Measurements from ENCODE around the gene GNPDA2.
A peak's percentile ranks its signal among the peaks of the same experiment; 100 is the strongest.
"Not testable (repeated sequence)": the region's sequence is repeated elsewhere in the genome, so short reads cannot be mapped to it uniquely, and the experiment has no call there.

The GNPDA2 gene

GRCh38 chr4:44726038-44726871 lies at the start of gene GNPDA2:
Gene GNPDA2 (minus strand): TSS chr4:44726556. CDS start chr4:44722207, 4,349 bp downstream.
- DNase-seq: peak; percentile 21 to 43

DNA sequence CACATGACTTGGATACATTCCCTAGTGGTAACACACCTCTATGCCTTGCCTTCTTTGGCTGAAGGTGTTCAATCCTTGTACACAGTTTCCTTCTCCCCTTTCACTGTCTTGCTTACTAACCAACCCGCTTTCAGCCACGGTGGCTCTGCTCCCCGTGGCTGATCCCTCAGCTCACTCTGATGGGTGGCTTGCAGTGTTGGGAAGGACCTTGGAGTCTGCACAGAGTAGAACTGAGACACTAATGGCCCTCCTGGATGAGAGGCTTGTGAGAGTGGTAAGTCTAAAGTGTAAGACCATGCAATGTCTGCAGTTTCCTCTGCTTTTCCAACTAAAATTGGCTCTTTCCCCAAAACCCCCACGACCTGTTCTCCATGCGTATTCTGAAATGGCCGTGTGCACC lies 46.0 kb upstream of the GNPDA2 start:
- no peak for DNase-seq

DNA sequence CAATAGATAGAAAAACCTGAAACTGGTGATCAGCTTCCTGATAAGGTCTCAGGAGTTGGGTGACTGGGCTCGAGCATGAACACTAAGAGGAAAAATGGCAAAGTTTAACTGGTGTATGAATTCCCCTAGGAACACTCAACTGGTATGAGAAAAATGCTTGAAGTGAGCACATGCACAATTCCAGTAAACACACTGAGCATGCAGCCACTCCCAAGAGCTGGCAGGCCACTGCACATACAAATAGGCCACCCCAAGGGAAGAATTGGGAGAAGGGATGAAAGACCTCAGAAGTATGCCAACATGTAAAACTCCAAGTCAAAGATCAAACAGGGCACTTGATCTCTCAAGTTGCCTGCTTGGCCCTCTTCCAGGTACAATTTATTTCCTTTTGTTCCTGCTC lies 45.4 kb upstream of the GNPDA2 start:
- no peak for DNase-seq

- no peak for DNase-seq
Measured at GRCh38 chr4:44766453-44766852, 40.1 kb upstream of the GNPDA2 start.

DNA sequence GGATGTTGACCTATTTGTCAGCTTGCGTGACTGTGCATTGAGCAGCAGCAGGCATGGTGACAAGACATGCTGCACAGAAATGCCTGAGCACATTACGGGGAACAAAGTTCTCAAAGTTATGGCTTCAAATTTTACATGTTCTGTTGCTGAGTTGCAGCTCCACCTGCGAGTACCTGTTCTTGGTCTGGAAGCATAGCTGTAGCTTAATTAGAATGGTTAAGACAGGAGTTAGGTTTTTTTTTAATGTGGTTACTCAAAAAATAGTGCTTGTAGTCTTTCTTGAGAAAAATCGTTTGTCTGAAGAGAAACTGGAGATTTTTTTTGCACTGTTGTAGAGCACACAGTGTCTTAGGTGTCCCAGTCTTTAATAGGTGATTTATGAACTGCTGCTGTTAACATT lies 38.8 kb upstream of the GNPDA2 start:
- DNase-seq: no peak

DNA sequence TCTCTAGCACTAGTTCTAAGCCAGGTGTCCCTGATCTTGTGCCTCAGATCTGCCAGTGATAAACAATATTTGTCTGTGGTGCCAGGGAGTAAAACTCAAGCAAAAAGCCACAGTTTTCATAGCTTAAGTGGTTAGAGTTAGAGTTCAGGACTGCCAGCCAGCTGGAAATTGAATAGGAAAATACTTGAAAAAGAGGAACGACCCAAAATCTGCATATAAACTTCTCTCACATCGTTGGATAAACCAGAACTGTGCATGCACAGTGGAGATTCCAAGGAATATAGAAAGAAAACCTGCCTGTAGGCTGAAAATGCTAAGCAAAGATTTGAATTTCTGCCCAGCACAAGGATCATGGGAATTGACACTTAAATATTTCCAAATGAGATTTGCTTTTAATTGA lies 35.0 kb upstream of the GNPDA2 start:
- no peak for DNase-seq

- peak in 1 of 2 experiments; percentile 9 for DNase-seq
Measured at GRCh38 chr4:44760142-44760898, 34.0 kb upstream of the GNPDA2 start.

DNA sequence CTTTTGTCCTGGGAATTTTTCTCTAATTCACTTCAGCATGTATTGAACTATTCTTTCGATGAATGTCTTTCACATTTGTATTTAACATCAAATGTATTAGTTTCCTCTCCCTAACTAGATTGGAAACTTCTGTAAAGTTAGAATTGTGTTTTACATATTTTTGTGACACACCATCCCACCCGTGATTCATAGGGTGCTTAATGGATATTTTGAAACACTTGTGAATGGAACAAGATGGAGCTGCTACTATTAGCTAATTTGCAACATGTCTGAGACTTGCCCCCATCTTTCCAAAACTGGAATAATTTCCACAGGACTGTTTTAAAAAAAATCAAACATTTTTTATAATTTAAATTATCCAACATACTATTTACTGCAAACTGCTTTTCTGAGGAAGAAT lies 30.2 kb upstream of the GNPDA2 start:
- DNase-seq: no peak

DNA sequence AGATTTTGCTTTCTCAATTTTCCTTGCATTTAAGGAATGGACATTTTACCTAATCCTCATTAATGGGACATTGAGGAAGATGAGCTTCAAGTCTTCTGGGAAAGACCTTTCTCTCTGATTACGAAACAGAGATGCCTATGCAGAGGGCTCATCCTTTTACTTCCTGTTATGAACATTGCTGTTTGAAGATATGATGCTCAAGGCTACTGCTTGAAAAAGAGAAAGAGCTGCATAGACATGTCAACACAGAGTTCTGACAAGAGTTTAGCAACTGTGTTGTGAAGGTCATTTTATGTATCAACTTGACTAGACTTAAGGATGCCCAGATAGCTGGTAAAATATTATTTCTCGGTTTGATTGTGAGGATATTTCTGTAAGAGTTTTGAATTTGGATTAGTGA lies 13.8 kb upstream of the GNPDA2 start:
- DNase-seq: no peak

DNA sequence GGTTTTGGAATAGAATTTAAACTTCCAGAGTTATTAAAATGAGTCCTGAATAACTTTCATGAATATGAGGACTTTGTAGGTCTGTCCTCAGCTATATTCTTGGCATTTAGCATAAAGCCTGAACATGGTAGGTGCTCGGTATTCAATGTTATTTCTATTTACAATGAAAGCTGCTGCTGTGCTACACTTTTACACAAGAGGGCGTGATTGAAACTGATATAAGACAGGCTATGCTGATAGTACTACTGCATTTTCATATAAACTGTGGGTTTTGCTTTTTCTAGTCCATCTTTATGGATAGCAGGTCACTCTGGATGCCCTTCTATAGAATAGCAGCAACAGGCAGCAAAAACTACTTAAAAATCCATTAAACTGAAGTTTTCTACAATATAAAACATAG lies 12.3 kb upstream of the GNPDA2 start:
- DNase-seq: no peak

- no peak for DNase-seq
Measured at GRCh38 chr4:44736900-44737299, 10.5 kb upstream of the GNPDA2 start.

DNA sequence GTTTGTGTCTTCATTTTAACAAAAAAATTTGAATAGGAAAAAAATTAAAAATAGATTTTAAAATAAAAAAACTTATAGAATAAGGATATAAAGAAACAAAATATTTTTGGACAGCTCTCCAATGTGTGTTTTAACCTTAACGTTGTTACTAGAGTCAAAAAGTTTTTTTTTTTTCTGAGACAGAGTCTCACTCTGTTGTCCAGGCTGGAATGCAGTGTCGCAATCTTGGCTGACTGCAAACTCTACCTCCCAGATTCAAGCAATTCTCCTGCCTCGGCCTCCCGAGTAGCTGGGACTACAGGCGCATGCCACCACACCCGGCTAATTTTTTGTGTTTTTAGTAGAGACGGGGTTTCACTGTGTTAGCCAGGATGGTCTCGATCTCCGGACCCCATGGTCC lies 2.3 kb upstream of the GNPDA2 start:
- not testable (repeated sequence) for DNase-seq

DNA sequence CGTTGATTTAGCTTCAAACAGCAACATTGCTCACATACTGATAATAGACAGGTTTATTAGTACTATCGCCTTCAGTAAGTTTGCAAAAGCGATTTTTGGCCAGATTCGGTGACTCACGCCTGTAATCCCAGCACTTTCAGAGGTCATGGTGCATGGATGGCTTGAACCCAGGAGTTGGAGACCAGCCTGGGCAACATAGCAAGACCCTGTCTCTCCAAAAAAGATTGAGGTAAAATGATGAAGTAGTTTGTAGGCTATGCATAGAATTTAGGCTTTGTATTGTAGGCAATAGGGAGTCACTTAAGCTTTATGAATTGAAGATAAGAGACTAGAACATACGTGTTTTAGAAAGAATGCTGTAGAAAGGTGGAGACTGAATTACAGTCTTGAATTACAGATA lies 1.1 kb upstream of the GNPDA2 start:
- DNase-seq: no peak

GRCh38 chr4:44725726-44726037 lies 674 bp downstream of the GNPDA2 start:
- DNase-seq: no peak

GRCh38 chr4:44725166-44725565 lies 1.2 kb downstream of the GNPDA2 start:
- no peak for DNase-seq

- DNase-seq: no peak
Measured at GRCh38 chr4:44722001-44722400, 4.4 kb downstream of the GNPDA2 start.

DNA sequence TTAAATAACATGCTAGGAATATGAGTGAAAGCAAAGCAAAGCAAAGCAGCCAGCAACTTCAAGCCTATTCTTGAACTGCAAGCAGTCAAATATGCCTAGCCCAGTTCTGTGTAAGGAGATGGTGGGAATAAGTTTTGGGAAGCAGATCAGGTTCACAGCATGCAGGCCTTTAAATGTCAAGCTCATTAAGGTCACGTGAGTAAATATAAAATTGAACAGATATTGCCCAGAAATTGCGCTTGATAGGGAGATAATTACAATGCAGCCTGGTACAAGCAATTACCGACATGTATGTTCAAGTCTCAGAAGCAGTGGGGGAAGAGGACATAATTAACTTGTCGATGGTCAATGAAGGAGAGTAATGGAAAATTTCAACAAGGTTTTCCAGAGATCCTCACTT lies 6.0 kb downstream of the GNPDA2 start:
- no peak for DNase-seq

DNA sequence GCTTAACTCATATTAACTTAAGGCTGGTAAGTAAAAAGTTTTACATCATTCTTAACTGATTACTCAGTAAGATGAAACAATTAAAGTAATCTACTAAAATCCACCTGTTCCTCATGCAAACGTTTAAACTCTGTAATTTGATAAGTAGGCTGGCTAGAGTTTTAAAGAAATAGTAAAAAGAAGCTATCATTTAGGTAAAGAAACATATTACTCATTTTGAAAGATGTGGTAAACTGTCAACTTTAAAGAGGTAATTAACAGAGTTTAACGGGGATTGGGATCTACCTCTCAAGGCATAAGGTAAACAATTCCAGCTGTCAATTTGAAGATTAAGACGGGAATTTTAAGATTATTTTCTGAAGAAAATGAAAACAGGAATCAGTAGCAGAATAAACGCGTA lies 9.8 kb downstream of the GNPDA2 start:
- DNase-seq: no peak

GRCh38 chr4:44713125-44713524 lies 13.2 kb downstream of the GNPDA2 start:
- DNase-seq: no peak

DNA sequence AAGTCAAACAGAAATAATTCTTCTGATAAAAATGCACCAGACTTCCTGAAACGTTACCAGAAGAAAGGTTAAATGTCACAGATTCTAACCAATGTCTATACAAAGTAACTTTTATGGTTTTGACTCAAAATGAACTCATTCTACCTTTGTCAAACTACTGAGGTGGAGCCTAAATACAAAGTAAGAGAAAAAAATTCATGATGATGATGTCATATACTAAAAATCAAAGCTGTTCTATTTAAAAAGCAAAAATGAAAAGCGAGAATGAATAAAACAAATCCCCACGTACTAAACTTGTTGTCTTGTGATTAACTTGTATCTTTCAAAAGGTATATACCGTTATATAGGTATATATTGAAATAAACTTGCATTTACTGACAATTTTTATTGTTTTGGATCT lies 21.7 kb downstream of the GNPDA2 start:
- DNase-seq: no peak

DNA sequence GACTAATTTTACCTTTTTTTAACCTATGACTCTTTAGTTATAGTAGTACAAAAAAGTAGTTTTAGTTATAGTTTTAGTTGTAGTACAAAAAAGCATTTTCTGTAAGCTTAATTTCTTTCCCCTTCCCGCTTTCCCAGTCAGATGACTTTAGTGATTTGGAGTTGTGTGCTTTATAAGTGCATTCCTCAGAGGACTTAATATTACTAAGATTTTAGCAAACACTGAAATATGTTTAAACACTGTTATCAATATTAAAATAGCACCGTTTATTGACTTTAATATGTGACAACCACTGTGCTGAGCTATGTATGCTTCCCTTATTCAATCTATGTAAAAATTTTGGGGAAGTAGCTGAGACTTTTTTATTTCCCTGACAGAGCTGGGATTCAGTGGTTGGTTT lies 25.3 kb downstream of the GNPDA2 start:
- DNase-seq: no peak

GRCh38 chr4:44700427-44700826 lies 25.9 kb downstream of the GNPDA2 start:
- no peak for DNase-seq

GRCh38 chr4:44684648-44685047 lies 41.7 kb downstream of the GNPDA2 start:
- DNase-seq: no peak

GRCh38 chr4:44679060-44679459 lies 47.3 kb downstream of the GNPDA2 start:
- no peak for DNase-seq
